ENCODE measurements around the gene RBM4B. TPM values are rescaled to one million over a fixed set of nuclear protein-coding genes. Genes with fewer than 3 reads are reported as not detected.

Gene RBM4B
- total RNA-seq, 1 donor from 2014 or later = 9.5 TPM

GRCh38 chr11:66676282-66676919 lies 1.3 kb downstream of the RBM4B start:
- ATAC-seq (no peak), DNase-seq (peak; percentile 52)
- H3K27ac ChIP-seq = no peak overlapping the region
- intact Hi-C loops (cut with DNase I) = loop anchor here (5.0 kb wide), 1 partner anchor 94 kb away; no protein-coding TSS in a partner anchor
- H3K9me3 ChIP-seq = no peaks in the 10 kb centered on the region
- H3K4me1 ChIP-seq = peaks cover 23% of the 10 kb centered on the region
- no peak for TF ChIP-seq CTCF (IDR thresholded peaks at IDR 0.05)
- no peaks in the 10 kb centered on the region for H3K36me3 ChIP-seq
- H3K4me3 ChIP-seq = peak overlapping the region; percentile 80
- no peaks in the 10 kb centered on the region for H3K27me3 ChIP-seq

GRCh38 chr11:66674964-66675602 lies 2.6 kb downstream of the RBM4B start:
- Histone ChIP-seq H3K27ac (no peak overlapping the region), H3K4me3 (no peak overlapping the region), H3K9me3 (no peaks in the 10 kb centered on the region), H3K27me3 (no peaks in the 10 kb centered on the region), H3K36me3 (peaks cover 5% of the 10 kb centered on the region), H3K4me1 (peaks cover 23% of the 10 kb centered on the region)
- intact Hi-C loops (cut with DNase I) = loop anchor here (5.0 kb wide), 1 partner anchor 93 kb away; no protein-coding TSS in a partner anchor
- DNase-seq (no peak), ATAC-seq (no peak)
- no peak for TF ChIP-seq CTCF (IDR thresholded peaks at IDR 0.05)

- Histone ChIP-seq H3K9me3 (no peaks in the 10 kb centered on the region), H3K36me3 (peaks cover 33% of the 10 kb centered on the region), H3K4me1 (peaks cover 15% of the 10 kb centered on the region), H3K4me3 (no peak overlapping the region), H3K27ac (no peak overlapping the region), H3K27me3 (no peaks in the 10 kb centered on the region)
- DNase-seq (no peak), ATAC-seq (no peak)
- intact Hi-C loops (cut with DNase I) = no loop called here
- TF ChIP-seq CTCF (IDR thresholded peaks at IDR 0.05) = no peak
Observed at GRCh38 chr11:66670816-66671215, 6.9 kb downstream of the RBM4B start.

- DNase-seq = peak; percentile 41
- Histone ChIP-seq H3K27ac (no peak overlapping the region), H3K9me3 (no peaks in the 10 kb centered on the region), H3K4me3 (no peak overlapping the region), H3K4me1 (no peaks in the 10 kb centered on the region), H3K36me3 (peaks cover 73% of the 10 kb centered on the region), H3K27me3 (no peaks in the 10 kb centered on the region)
- no peak for ATAC-seq
- intact Hi-C loops (cut with DNase I) = no loop called here
- no peak for TF ChIP-seq CTCF (IDR thresholded peaks at IDR 0.05)
Observed at GRCh38 chr11:66665369-66665768, 12.3 kb downstream of the RBM4B start.

- Histone ChIP-seq H3K4me1 (no peaks in the 10 kb centered on the region), H3K36me3 (peaks cover 84% of the 10 kb centered on the region), H3K27ac (no peak overlapping the region), H3K27me3 (no peaks in the 10 kb centered on the region), H3K4me3 (no peak overlapping the region), H3K9me3 (no peaks in the 10 kb centered on the region)
- TF ChIP-seq CTCF (IDR thresholded peaks at IDR 0.05) = no peak
- no peak for DNase-seq
- intact Hi-C loops (cut with DNase I) = no loop called here
- peak; percentile 49 for ATAC-seq
Observed at GRCh38 chr11:66663741-66664296, 13.9 kb downstream of the RBM4B start.

Measured in upper lobe of right lung (tissue), 1 donor.